Measurements from ENCODE around the gene ZCWPW2. TPM values are rescaled to one million over a fixed set of nuclear protein-coding genes. Genes with fewer than 3 reads are reported as not detected.

The ZCWPW2 gene
- total and polyA plus RNA-seq, 9 of the 15 experiments (the other 6 are each of a cell fraction or from before 2014, with no cell fraction given): 0.10 to 0.77 (median 0.44) TPM

DNA sequence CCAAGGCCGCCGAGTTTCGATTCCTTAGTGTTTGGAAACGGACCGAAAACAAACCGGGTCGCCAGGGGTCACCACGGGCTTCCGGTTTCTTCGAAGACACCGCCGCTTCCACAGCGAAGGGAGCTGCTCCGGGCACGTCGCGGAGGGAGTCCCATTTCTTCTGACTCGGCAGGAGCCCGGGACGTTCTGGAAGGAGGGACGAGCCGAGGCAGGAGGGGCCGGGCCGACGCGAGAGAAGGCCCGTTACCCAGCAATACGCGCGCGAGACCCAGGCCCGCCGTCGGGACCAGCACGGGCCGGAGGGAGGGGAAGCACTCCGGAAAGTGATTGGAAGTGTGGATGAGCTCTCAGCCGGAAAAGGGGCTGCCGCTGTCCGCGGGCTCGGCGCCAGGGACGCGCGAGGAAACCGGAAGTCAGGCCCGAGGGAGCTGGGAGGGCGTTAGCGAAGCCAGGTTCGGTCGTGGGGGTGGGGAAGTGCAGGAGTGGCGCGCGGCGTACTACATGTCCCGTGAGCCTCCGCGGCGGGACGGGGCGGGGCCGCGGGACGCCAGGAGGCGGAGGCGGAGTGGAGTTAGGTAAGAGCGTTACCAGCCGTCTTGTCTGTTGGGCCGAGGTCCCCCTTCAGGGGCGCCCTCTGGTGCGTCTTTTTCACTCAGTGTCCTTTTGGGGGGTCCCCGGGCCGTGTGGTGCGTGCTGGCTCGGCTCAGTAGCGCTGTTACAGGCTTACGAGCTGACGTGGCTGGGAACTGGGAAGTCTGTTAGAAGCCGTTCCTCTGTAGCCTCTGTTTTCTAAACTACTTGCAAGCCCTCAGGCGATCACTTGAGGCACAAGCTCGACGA, at the start of gene ZCWPW2, which contains the start of gene AZI2 (continued):
- no peak for TF ChIP-seq ZNF445 (CRISPR knock-in tag; IDR thresholded peaks at IDR 0.05; ENCODE audit: low read depth)
- TF ChIP-seq ZSCAN32 (CRISPR knock-in tag; IDR thresholded peaks at IDR 0.05): peak; percentile 45; the same call in 1 of the 2 replicates
- no peak for TF ChIP-seq RUNX1 (IDR thresholded peaks at IDR 0.05; ENCODE audit: low read depth)
- TF ChIP-seq U2AF2 (optimal IDR thresholded peaks at IDR 0.05; ENCODE audit: low read depth, low read length): no peak
- TF ChIP-seq, protein P1, sequence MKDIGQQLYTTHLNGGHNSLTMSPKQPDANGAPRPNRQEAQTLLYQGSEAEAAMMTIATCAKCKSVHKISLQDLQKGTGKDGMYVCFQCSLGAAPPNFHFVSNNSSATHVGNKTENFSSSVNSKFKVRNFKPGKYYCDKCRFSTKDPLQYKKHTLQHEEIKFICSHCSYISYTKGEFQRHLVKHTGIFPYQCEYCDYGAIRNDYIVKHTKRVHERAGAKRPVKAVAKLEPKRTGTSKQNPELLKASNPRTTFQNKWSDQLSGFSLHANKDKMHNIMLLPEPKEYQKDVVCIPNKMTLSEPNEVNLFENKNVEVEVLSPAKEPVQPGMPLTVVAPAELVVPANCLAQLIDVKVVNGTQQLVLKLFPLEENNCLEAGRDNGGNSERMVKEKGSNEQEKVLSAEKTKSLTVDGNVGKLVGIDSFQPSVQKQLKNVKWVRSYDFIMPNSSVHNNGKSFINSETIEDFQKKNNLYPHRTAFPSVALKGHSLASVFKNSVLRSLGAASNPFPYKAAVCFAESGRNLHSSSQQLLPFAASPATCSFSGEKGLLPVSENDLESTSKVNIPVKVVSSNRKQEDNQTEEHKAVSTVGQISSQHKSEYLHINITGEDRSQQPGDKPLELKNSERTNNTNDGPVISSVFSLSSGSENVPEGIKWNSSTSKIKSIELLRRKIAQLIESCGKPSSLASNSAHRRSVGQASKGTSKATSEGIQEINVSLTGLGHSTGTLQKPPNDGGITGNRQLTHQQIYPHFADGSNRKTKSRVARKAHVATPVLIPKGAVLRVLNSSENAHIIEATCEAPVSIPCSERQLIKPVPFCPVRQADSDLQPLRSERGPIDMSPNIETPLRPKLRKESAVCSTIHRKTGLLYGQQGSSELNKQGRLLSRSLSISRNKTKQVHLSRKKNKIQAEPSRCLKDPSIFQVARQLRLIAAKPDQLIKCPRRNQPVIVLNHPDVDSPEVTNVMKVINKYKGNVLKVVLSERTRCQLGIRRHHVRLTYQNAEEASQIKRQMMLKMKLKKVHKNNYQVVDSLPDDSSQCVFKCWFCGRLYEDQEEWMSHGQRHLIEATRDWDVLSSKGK (CRISPR knock-in tag; IDR thresholded peaks at IDR 0.05): no peak
- no peak for TF ChIP-seq BACH1 (tag; IDR thresholded peaks at IDR 0.05)
- no peak for TF ChIP-seq CREBBP (IDR thresholded peaks at IDR 0.05; ENCODE audit: low read depth, low read length)
- TF ChIP-seq KDM4B (IDR thresholded peaks at IDR 0.05; ENCODE audit: borderline replicate concordance in 2 of 2, low read depth in 1 of 2): peak in 1 of 2 experiments; percentile 89; a peak in 2 of 4 replicates
- peak; percentile 81; the same call in 1 of the 2 replicates for TF ChIP-seq PML (IDR thresholded peaks at IDR 0.05; ENCODE audit: low read length)
- TF ChIP-seq CHD4 (IDR thresholded peaks at IDR 0.05; ENCODE audit: insufficient read depth, insufficient replicate concordance, low read depth, low read length, poor library complexity, severe bottlenecking): no peak
- TF ChIP-seq ZNF232 (CRISPR knock-in tag; IDR thresholded peaks at IDR 0.05): no peak
- no peak for TF ChIP-seq ZNF347 (CRISPR knock-in tag; IDR thresholded peaks at IDR 0.05; ENCODE audit: low read depth)
- peak; percentile 86 for TF ChIP-seq NR2C1 (IDR thresholded peaks at IDR 0.05)
- TF ChIP-seq NR2C1 (tag; IDR thresholded peaks at IDR 0.05): peak; percentile 90
- TF ChIP-seq, protein P2, sequence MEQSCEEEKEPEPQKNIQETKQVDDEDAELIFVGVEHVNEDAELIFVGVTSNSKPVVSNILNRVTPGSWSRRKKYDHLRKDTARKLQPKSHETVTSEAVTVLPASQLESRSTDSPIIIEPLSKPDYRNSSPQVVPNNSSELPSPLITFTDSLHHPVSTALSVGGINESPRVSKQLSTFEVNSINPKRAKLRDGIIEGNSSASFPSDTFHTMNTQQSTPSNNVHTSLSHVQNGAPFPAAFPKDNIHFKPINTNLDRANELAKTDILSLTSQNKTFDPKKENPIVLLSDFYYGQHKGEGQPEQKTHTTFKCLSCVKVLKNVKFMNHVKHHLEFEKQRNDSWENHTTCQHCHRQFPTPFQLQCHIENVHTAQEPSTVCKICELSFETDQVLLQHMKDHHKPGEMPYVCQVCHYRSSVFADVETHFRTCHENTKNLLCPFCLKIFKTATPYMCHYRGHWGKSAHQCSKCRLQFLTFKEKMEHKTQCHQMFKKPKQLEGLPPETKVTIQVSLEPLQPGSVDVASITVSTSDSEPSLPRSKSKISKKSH (CRISPR knock-in tag; IDR thresholded peaks at IDR 0.05): no peak
- peak; percentile 56 for TF ChIP-seq TOE1 (IDR thresholded peaks at IDR 0.05; ENCODE audit: borderline replicate concordance)
- TF ChIP-seq TOE1 (CRISPR knock-in tag; IDR thresholded peaks at IDR 0.05; ENCODE audit: borderline replicate concordance, low read depth): no peak
- no peak for TF ChIP-seq NFE2L1 (tag; IDR thresholded peaks at IDR 0.05; ENCODE audit: borderline replicate concordance, low read depth)
- TF ChIP-seq RBM14 (IDR thresholded peaks at IDR 0.05; ENCODE audit: borderline replicate concordance, insufficient read depth, low read depth, low read length): peak; percentile 91; the same call in 1 of the 2 replicates
- TF ChIP-seq, protein P3, sequence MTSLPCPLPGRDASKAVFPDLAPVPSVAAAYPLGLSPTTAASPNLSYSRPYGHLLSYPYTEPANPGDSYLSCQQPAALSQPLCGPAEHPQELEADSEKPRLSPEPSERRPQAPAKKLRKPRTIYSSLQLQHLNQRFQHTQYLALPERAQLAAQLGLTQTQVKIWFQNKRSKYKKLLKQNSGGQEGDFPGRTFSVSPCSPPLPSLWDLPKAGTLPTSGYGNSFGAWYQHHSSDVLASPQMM (CRISPR knock-in tag; IDR thresholded peaks at IDR 0.05): no peak
